Karpas-422 (cell line): ENCODE data around the gene OR2A25. TPM values are rescaled to one million over a fixed set of nuclear protein-coding genes. Genes with fewer than 3 reads are reported as not detected.

Source experiments
- DNase-seq: peaks from one replicate; pipeline ENCODE4 v3.0.0-alpha.2; 2015
- H2AFZ ChIP-seq: fragments of 200-600 bp; sonication (generic); 2 replicates; pipeline ENCODE4 v1.6.1; 2014; ENCODE audit warnings: antibody characterized with exemption, low read length, mixed read lengths
- H3K27ac ChIP-seq: fragments of 200-600 bp; sonication (generic); 2 replicates; pipeline ENCODE4 v1.5.1; 2014; ENCODE audit warnings: mild to moderate bottlenecking, low read length, moderate library complexity
- H3K27me3 ChIP-seq: fragments of 200-600 bp; sonication (generic); 2 replicates; pipeline ENCODE4 v1.6.1; 2014; ENCODE audit warnings: low read length, mixed read lengths
- H3K36me3 ChIP-seq: fragments of 200-600 bp; sonication (generic); 2 replicates; pipeline ENCODE4 v1.6.1; 2014; ENCODE audit warnings: low read length, mixed read lengths; ENCODE audit not compliant: insufficient read depth
- H3K4me1 ChIP-seq: fragments of 200-600 bp; sonication (generic); 2 replicates; pipeline ENCODE4 v1.6.1; 2014; ENCODE audit warnings: mild to moderate bottlenecking, low read length, mixed read lengths
- H3K4me2 ChIP-seq: fragments of 200-600 bp; sonication (generic); 2 replicates; pipeline ENCODE4 v1.6.1; 2014; ENCODE audit warnings: low read length, low read depth, mild to moderate bottlenecking; ENCODE audit not compliant: poor library complexity, severe bottlenecking
- H3K4me3 ChIP-seq: fragments of 200-600 bp; sonication (generic); 2 replicates; pipeline ENCODE4 v1.5.1; 2014; ENCODE audit warnings: mild to moderate bottlenecking, antibody characterized with exemption, low read length, mixed read lengths
- H3K79me2 ChIP-seq: fragments of 200-600 bp; sonication (generic); 2 replicates; pipeline ENCODE4 v1.6.1; 2014; ENCODE audit warnings: mild to moderate bottlenecking, low read length, mixed read lengths
- H3K9ac ChIP-seq: fragments of 200-600 bp; sonication (generic); 2 replicates; pipeline ENCODE4 v1.6.0; 2014; ENCODE audit warnings: low read length
- H3K9me2 ChIP-seq: fragments of 200-600 bp; sonication (generic), shearing (Covaris generic); replicated peaks from 2 replicates; pipeline ENCODE4 v1.6.0; 2014; ENCODE audit warnings: mild to moderate bottlenecking, low read length, moderate library complexity; ENCODE audit not compliant: insufficient read depth
- H3K9me3 ChIP-seq: fragments of 300-700, 200-600 bp; sonication (generic); 2 replicates; pipeline ENCODE4 v1.6.1; 2014; ENCODE audit warnings: low read length, mixed read lengths
- H4K20me1 ChIP-seq: fragments of 200-600 bp; sonication (generic); 2 replicates; pipeline ENCODE4 v1.6.1; 2014; ENCODE audit warnings: mild to moderate bottlenecking, antibody characterized with exemption, low read length, low read depth; ENCODE audit not compliant: insufficient read depth
- total RNA-seq: library from RNA; depleted of rRNA; stranded (reverse); fragments of >200 nt; shearing (Covaris generic); gene quantifications from 2 replicates; pipeline ENCODE4 v1.2.3, GENCODE V29; 2014; ENCODE audit warnings: low replicate concordance; rRNA removed

Gene OR2A25, protein sequence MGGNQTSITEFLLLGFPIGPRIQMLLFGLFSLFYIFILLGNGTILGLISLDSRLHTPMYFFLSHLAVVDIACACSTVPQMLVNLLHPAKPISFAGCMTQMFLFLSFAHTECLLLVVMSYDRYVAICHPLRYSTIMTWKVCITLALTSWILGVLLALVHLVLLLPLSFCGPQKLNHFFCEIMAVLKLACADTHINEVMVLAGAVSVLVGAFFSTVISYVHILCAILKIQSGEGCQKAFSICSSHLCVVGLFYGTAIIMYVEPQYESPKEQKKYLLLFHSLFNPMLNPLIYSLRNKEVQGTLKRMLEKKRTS
- not detected in 2 replicates for total RNA-seq

DNA sequence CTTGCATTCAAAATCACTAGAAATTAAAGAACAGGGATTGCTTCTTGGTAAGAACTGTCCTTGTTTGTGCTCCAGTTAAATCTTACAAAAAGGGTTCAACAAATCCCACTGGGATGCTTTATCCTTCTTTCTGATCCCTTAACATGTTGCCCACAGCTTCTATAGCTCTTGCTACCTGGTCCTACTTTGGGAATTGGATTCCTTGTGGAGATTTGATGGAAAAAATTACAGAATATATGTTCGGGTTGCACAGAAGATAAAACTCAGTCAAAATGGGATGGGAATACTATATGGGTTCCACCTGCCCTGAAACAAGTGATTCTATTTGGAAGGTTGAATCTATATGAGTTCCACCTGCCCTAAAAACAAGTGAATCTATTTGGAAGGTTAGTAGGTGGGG, at the start of gene OR2A25:
OR2A25 (plus strand) TSS at position 301 of the 400 bp plus-strand sequence. CDS start 4,409 bp downstream, outside the sequence.
- no peak within 1 kb of the TSS for H3K4me3 ChIP-seq
- H3K9me2 ChIP-seq: no peaks in the 10 kb centered on the region
- H3K36me3 ChIP-seq: no peaks in the 10 kb centered on the region
- H4K20me1 ChIP-seq: no peaks in the 10 kb centered on the region
- H3K27ac ChIP-seq: no peak within 1 kb of the TSS
- no peaks in the 10 kb centered on the region for H3K9me3 ChIP-seq
- no peaks in the 10 kb centered on the region for H3K27me3 ChIP-seq
- no peaks in the 10 kb centered on the region for H3K79me2 ChIP-seq
- no peak within 1 kb of the TSS for H3K4me2 ChIP-seq
- H3K9ac ChIP-seq: no peak within 1 kb of the TSS
- DNase-seq: no peak
- no peak within 1 kb of the TSS for H2AFZ ChIP-seq
- H3K4me1 ChIP-seq: no peaks in the 10 kb centered on the region

- Histone ChIP-seq H3K36me3 (no peaks in the 10 kb centered on the region), H3K9me2 (no peaks in the 10 kb centered on the region), H3K79me2 (no peaks in the 10 kb centered on the region), H3K27me3 (no peaks in the 10 kb centered on the region), H3K27ac (no peak overlapping the region), H3K4me3 (no peak overlapping the region), H2AFZ (no peak overlapping the region), H3K9ac (no peak overlapping the region), H3K4me1 (no peaks in the 10 kb centered on the region), H4K20me1 (no peaks in the 10 kb centered on the region), H3K9me3 (no peaks in the 10 kb centered on the region), H3K4me2 (no peak overlapping the region)
- no peak for DNase-seq
Measured at GRCh38 chr7:144020340-144020739, 49.3 kb upstream of the OR2A25 start.

GRCh38 chr7:144022169-144022568, 47.4 kb upstream of the OR2A25 start:
- no peaks in the 10 kb centered on the region for H3K79me2 ChIP-seq
- H3K4me3 ChIP-seq: no peak overlapping the region
- H4K20me1 ChIP-seq: no peaks in the 10 kb centered on the region
- H3K27me3 ChIP-seq: no peaks in the 10 kb centered on the region
- no peaks in the 10 kb centered on the region for H3K4me1 ChIP-seq
- no peak overlapping the region for H2AFZ ChIP-seq
- H3K4me2 ChIP-seq: no peak overlapping the region
- no peak overlapping the region for H3K27ac ChIP-seq
- H3K36me3 ChIP-seq: no peaks in the 10 kb centered on the region
- no peak for DNase-seq
- H3K9me3 ChIP-seq: no peaks in the 10 kb centered on the region
- no peak overlapping the region for H3K9ac ChIP-seq
- H3K9me2 ChIP-seq: no peaks in the 10 kb centered on the region

DNA sequence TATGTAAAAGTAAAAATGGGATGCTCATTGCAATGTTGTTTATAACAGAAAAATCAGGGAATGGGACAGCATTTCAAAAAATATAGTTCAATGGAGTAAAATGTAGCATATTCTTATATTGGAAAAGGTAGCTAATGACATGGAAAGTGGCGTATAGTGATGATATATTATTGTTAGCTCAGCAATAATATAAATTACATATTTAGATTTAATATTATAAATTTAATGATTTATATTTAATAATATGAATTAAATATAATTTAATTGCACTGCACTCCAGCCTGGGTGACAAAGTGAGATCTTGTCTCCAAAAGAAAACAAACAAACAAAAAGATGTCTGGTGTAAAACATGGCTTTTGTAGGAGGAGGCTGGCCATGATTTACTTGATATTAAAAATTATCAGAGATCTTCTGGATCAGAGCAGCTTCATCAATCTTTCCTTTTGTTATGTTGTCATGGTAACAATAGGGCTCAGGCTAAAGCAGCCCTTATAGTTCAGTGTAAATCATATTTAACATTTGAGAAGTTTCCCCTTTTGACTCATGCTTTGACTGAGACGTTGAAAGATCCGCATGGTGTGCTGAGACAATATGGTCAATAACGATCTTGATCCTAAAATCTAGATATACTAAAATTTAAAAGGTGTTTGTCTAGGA, 46.3 kb upstream of the OR2A25 start:
- Histone ChIP-seq H3K9me3 (no peaks in the 10 kb centered on the region), H3K9me2 (no peaks in the 10 kb centered on the region), H4K20me1 (no peaks in the 10 kb centered on the region), H3K27ac (no peak overlapping the region), H3K4me3 (no peak overlapping the region), H3K79me2 (no peaks in the 10 kb centered on the region), H3K27me3 (no peaks in the 10 kb centered on the region), H3K4me1 (no peaks in the 10 kb centered on the region), H2AFZ (no peak overlapping the region), H3K9ac (no peak overlapping the region), H3K36me3 (no peaks in the 10 kb centered on the region), H3K4me2 (no peak overlapping the region)
- DNase-seq: no peak

DNA sequence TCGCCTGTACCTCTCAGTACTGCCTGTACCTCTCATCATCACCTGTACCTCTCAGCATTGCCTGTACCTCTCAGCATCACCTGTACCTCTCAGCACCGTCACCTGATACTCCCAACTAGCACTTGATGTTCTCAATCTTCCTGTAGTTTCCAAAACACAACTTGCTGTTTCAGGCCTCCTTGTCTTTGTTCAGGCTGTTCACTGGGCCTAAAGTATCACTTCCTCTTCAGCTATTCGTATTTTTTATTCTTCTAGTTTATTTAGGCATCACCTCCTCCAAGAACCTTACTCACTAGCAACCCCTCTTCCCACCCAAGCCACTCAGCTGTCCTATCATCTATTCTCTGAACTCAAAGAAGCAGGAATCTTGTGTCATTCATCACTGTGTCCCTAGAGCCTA, 45.4 kb upstream of the OR2A25 start:
- Histone ChIP-seq H2AFZ (no peak overlapping the region), H4K20me1 (no peaks in the 10 kb centered on the region), H3K79me2 (no peaks in the 10 kb centered on the region), H3K9me2 (no peaks in the 10 kb centered on the region), H3K4me3 (no peak overlapping the region), H3K4me2 (no peak overlapping the region), H3K27ac (no peak overlapping the region), H3K4me1 (no peaks in the 10 kb centered on the region), H3K27me3 (no peaks in the 10 kb centered on the region), H3K9ac (no peak overlapping the region), H3K9me3 (no peaks in the 10 kb centered on the region), H3K36me3 (no peaks in the 10 kb centered on the region)
- DNase-seq: no peak

- Histone ChIP-seq H3K36me3 (no peaks in the 10 kb centered on the region), H3K79me2 (no peaks in the 10 kb centered on the region), H3K4me3 (no peak overlapping the region), H3K9me3 (no peaks in the 10 kb centered on the region), H3K4me1 (no peaks in the 10 kb centered on the region), H3K9me2 (no peaks in the 10 kb centered on the region), H3K4me2 (no peak overlapping the region), H2AFZ (no peak overlapping the region), H4K20me1 (no peaks in the 10 kb centered on the region), H3K27ac (no peak overlapping the region), H3K9ac (no peak overlapping the region), H3K27me3 (no peaks in the 10 kb centered on the region)
- no peak for DNase-seq
Measured at GRCh38 chr7:144026203-144026883, 43.3 kb upstream of the OR2A25 start.

DNA sequence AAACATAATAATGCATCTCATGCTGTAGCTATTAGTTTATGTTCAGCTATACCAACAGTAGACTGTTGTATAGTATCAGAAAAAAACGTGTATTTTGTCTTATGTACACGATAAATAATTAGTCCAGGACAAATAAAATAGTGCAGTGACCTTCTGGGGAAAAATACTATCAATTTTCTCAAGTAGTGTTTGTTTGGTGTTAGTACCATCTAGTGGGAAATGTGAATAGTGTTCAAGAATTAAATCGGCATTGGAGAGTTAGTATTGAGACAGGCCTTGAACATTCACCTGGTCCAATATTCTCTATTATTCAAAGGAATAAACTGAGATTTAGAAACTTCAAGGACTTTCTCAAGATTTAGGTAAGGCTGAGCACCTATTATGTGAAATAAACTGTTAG, 42.5 kb upstream of the OR2A25 start:
- DNase-seq: peak; percentile 47
- Histone ChIP-seq H3K4me2 (no peak overlapping the region), H3K36me3 (no peaks in the 10 kb centered on the region), H3K79me2 (no peaks in the 10 kb centered on the region), H3K27me3 (no peaks in the 10 kb centered on the region), H3K9ac (no peak overlapping the region), H3K9me2 (no peaks in the 10 kb centered on the region), H3K27ac (no peak overlapping the region), H2AFZ (no peak overlapping the region), H3K9me3 (no peaks in the 10 kb centered on the region), H3K4me3 (no peak overlapping the region), H4K20me1 (no peaks in the 10 kb centered on the region), H3K4me1 (no peaks in the 10 kb centered on the region)

- H2AFZ ChIP-seq: no peak overlapping the region
- no peak overlapping the region for H3K27ac ChIP-seq
- no peaks in the 10 kb centered on the region for H3K36me3 ChIP-seq
- no peaks in the 10 kb centered on the region for H3K9me2 ChIP-seq
- no peaks in the 10 kb centered on the region for H3K79me2 ChIP-seq
- no peaks in the 10 kb centered on the region for H3K27me3 ChIP-seq
- no peak for DNase-seq
- H3K4me3 ChIP-seq: no peak overlapping the region
- H3K9me3 ChIP-seq: no peaks in the 10 kb centered on the region
- H3K4me2 ChIP-seq: no peak overlapping the region
- H3K9ac ChIP-seq: no peak overlapping the region
- H4K20me1 ChIP-seq: no peaks in the 10 kb centered on the region
- H3K4me1 ChIP-seq: no peaks in the 10 kb centered on the region
Measured at GRCh38 chr7:144027974-144028373, 41.6 kb upstream of the OR2A25 start.
